HG03025 (cell line): ENCODE data around the gene ADCY10.

Source experiments
- ATAC-seq: cut with Tn5 transposase; IDR thresholded peaks from one replicate; pipeline ENCODE4 v1.9.1; 2021; ENCODE audit warnings: mild to moderate bottlenecking, moderate library complexity; ENCODE audit not compliant: unreplicated experiment, low FRiP score

Gene ADCY10

DNA sequence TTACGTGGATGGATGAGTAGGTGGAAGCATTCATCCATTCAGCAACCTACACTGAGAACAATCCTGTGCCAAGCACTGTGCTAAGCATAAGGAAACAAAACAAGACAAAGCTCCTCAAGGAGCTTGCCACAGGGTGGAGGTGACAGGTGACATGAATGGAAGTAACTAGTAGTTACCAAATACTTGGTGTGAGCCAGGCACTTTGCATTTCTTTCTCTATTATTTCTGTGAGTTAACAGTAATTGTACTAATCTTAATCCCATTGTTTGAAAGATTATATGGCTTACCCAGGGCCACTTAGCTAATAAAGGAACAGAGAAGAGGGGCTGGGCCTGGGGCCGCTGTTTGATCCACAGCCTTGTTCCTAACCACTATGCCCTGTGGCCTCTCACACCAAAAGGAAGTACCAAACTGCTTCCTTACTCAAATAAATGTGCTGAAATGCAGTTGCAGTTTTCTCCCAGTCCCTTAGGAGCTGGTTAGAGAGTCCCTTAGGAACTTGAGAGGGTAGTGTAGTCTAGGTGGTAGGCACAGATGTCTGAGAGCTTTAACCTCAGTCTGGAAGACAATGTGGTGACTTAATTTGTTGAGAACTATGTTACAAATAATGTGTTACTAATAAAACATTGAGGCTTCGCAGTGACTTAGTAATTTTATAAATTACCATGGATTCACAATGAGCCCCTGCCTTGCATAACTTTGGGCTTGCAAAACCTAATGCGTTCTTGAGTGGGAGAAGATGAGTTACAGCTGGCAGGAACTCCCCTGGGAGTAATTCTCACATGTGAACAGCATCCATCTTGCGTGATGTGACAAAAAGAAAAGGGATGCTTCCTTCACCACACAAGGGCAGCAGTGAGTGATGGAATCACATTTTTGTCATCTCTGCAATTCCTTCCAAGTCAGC is 122.4 kb downstream of the ADCY10 start:
- ATAC-seq = no peak

GRCh38 chr1:167790117-167790516 is 123.8 kb downstream of the ADCY10 start:
- ATAC-seq = no peak

GRCh38 chr1:167789501-167789900 is 124.4 kb downstream of the ADCY10 start:
- no peak for ATAC-seq

- no peak for ATAC-seq
Observed at GRCh38 chr1:167786502-167786901, 127.4 kb downstream of the ADCY10 start.

DNA sequence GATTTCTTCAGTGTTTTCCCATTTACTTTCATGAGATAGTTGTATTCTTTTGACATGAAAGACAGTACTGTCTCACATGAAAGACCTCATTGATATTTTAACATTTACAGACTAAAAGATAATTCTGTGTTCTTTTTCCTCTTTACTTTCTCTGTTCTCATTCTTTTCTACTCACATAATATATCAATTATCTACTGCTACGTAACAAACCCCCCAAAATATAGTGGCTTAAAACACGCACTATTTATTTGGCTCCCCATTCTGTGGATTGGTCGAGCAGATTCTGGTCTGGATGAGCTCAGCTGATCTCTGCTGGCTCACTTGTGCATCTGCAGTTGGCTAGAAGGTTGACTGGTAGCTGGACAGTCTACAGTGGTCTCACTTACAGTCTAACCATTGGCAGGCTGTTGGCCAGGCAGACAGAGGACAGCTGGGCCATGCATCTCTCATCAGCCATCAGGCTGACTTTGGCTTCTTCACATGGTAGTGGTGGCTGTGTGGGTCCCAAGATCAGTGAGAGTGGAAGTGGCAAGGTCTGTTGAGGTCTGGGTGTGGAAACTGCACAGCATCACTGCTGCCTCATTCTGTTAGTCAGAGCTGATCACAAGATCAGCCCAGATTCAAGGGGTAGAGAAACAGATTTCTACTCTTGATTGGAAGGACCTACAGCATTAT is 128.9 kb downstream of the ADCY10 start:
- no peak for ATAC-seq

GRCh38 chr1:167782946-167783345 is 131.0 kb downstream of the ADCY10 start:
- ATAC-seq = no peak

DNA sequence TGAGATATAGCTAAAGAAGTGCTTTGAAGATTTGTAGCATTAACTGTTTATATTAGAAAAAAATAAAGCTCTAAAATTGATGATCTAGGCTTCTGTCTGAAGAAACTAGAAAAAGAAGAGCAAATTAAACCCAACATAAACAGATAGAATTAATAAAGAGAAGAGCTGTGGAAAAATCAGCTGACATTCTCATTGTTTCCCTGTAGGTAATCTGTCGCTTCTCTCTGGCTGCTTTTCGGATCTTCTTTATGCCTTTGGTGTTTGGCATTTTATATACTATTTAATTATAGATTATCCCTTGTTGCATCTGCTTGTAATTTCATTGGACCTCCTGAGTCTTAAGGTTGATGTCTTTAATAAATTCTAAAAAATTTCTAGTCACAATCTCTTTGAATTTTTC is 132.4 kb downstream of the ADCY10 start:
- no peak for ATAC-seq

- no peak for ATAC-seq
Observed at GRCh38 chr1:167777269-167777650, 136.7 kb downstream of the ADCY10 start.

- no peak for ATAC-seq
Observed at GRCh38 chr1:167776616-167777268, 137.2 kb downstream of the ADCY10 start.

GRCh38 chr1:167776151-167776550 is 137.8 kb downstream of the ADCY10 start:
- no peak for ATAC-seq

DNA sequence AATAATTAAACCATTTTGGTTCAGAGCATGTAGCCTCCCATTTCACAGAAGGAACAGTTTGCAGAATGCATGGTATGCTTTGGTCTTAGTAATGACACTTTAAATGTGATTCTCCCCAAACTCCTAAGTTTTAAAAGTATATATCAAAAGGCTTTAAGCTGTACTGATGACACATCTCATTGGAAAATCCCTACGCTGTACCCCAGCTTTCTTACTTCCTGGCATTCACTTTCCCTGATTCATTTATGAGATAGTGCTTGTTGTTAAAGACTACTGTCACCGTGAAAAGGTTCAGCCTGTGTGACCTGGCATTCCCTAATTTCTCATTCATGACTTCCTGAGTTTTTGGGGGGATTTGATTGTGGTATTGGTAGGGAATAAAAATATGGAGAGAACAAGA is 138.8 kb downstream of the ADCY10 start:
- no peak for ATAC-seq

- no peak for ATAC-seq
Observed at GRCh38 chr1:167774710-167775109, 139.2 kb downstream of the ADCY10 start.

DNA sequence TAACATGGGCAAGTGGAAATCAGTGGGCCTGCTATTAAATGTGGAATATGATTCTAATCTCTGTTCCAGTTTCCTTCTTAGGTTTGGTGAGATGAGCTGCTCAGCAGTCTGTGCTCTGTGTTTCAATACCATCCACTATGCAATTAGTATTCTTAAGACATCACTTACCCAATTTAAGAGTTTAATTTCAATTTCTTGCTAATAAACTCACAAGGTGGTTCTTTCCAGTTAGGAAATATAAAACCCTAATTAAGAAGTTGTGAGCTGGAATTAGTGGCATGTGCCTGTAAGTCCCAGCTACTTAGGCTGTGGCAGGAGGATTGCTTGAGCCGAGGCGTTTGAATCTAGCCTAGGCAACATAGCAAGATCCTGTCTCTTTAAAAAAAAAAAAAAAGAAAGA is 140.4 kb downstream of the ADCY10 start:
- ATAC-seq = no peak

GRCh38 chr1:167772436-167772835 is 141.5 kb downstream of the ADCY10 start:
- no peak for ATAC-seq

DNA sequence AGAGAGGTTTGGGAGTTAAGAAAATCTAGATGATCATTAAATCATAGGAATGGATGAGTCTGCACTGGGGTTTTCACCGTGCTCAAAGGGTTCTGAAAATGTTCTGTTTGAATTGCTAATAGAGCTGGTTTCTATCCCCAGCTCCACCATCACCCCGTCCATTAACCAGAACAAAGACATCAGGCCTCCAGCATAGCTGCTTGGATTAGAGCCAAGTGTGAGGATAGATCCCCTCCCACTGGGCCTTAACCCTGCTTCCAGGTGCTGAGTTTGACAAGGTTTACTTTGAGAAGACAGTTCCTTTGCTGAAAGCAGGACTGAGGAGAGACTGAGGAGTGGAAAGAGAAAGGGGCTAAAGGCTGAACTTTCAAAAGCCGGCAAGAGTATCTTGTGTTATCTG is 143.8 kb downstream of the ADCY10 start:
- no peak for ATAC-seq

DNA sequence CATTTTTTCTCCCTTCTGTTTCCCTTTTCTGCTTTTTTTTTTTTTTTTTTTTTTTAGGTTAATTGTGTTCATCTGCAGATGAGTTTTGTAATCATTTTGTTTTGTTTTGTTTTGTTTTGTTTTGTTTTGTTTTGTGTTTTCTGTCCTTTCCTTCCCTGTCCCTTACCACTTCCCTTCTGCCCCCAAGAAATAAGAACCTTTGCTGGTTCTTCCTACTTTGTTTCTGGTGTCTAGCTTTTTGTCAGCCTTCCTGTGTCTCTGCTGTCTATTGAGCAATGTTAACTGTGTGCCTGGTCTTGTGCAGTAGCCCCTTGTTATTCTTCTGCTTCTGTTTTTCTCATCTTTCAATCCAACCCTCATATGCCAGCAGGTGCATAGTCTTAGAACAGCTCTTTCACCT is 146.2 kb downstream of the ADCY10 start:
- ATAC-seq = no peak

- ATAC-seq = no peak
Observed at GRCh38 chr1:167766538-167766937, 147.4 kb downstream of the ADCY10 start.

GRCh38 chr1:167765496-167765895 is 148.4 kb downstream of the ADCY10 start:
- no peak for ATAC-seq

DNA sequence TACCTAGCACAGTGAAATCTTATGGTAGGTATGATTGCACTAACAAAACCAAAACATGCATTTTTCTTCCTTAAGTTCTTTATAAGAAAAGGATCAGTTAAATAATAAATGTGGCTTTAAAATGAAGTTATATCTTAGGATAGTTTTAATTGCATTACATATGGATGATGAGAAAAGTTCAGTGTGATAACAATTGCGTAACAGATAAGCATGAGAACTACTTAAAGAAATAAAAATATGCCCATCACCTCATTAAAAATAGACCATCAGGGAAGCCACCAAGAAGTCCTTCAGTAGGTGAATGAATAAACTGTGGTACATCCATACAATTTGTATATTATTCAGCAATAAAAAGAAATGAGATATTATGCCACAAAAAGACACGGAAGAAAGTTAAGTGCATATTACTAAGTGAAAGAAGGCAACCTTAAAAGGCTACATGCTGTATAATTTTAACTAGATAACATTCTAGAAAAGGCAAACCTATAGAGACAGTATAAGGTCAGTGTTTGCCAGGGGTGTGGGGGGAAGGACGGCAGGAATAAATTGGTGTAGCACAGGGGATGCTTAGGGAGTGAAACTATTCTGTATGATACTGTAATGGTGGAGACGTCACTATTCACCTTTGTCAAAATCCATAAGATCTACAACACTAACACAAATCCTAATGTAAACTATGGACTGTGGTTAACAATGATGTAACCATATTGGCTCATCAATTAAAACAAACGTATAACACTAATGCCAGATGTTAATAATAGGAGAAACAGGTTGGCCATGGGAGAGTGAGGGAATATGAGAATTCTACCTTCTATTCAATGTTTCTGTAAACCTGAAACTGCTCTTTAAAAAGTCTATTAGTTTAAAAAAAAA is 149.2 kb downstream of the ADCY10 start:
- ATAC-seq = no peak

- no peak for ATAC-seq
Observed at GRCh38 chr1:167763525-167764220, 150.3 kb downstream of the ADCY10 start.
